Dermis microvascular lymphatic vessel endothelial cell (primary cell): ENCODE measurements around the gene PRDX2. TPM values are rescaled to one million over a fixed set of nuclear protein-coding genes. Genes with fewer than 3 reads are reported as not detected.
"Not testable (repeated sequence)": the region's sequence is repeated elsewhere in the genome, so short reads cannot be mapped to it uniquely, and the experiment has no call there.

ENCODE experiments used
- DNase-seq, 2 donors: peaks; one replicate each; pipeline versions ENCODE4 v3.0.0 to v3.0.0-alpha.2; 2010; ENCODE audit warnings: low read depth in 2 of 2
- total RNA-seq: library from RNA; depleted of rRNA; stranded (reverse); fragments of >200 nt; gene quantifications from 2 replicates; pipeline ENCODE4 v1.2.1, GENCODE V29; 2014

Gene PRDX2
- total RNA-seq, 1 donor from 2014 or later, result 199 TPM

- DNase-seq, result peak in 1 of 2 donors; percentile 28
Measured at GRCh38 chr19:12825254-12826131, 23.9 kb upstream of the PRDX2 start.

- no peak for DNase-seq
Measured at GRCh38 chr19:12821761-12822160, 20.2 kb upstream of the PRDX2 start.

GRCh38 chr19:12817810-12818209 is 16.2 kb upstream of the PRDX2 start:
- not testable (repeated sequence) for DNase-seq

- DNase-seq, result not testable (repeated sequence)
Measured at GRCh38 chr19:12817188-12817587, 15.6 kb upstream of the PRDX2 start.

- DNase-seq, result no peak
Measured at GRCh38 chr19:12815088-12815487, 13.5 kb upstream of the PRDX2 start.

GRCh38 chr19:12806242-12807081 is 4.9 kb upstream of the PRDX2 start, which contains the start of gene RNASEH2A:
TSS of gene RNASEH2A (plus strand) at chr19:12806584. CDS start at chr19:12806674, 90 bp downstream.
- DNase-seq, result peak; percentile 70 to 91

- DNase-seq, result no peak
Measured at GRCh38 chr19:12804051-12804450, 2.5 kb upstream of the PRDX2 start.

GRCh38 chr19:12802267-12803106 is 887 bp upstream of the PRDX2 start:
- no peak for DNase-seq

- no peak for DNase-seq
Measured at GRCh38 chr19:12800923-12801465, 606 bp downstream of the PRDX2 start.

- no peak for DNase-seq
Measured at GRCh38 chr19:12800466-12800770, 1.2 kb downstream of the PRDX2 start.

- no peak for DNase-seq
Measured at GRCh38 chr19:12799742-12800465, 1.7 kb downstream of the PRDX2 start.

- DNase-seq, result not testable (repeated sequence)
Measured at GRCh38 chr19:12797607-12798006, 4.0 kb downstream of the PRDX2 start.

- no peak for DNase-seq
Measured at GRCh38 chr19:12797141-12797587, 4.4 kb downstream of the PRDX2 start.

- peak in 1 of 2 donors; percentile 79 for DNase-seq
Measured at GRCh38 chr19:12796146-12797071, 5.2 kb downstream of the PRDX2 start.

GRCh38 chr19:12794971-12795381 is 6.6 kb downstream of the PRDX2 start:
- no peak for DNase-seq

GRCh38 chr19:12794196-12794941 is 7.2 kb downstream of the PRDX2 start:
- no peak for DNase-seq

GRCh38 chr19:12793290-12794195 is 8.1 kb downstream of the PRDX2 start:
- DNase-seq, result peak; percentile 88 to 95
